Gastroesophageal sphincter (tissue), 3 donors: ENCODE results near the gene GRHL1.

ENCODE experiments used
- EP300 ChIP-seq: sonication (generic); formaldehyde crosslinking; IDR thresholded peaks from one replicate; pipeline ENCODE4 v1.6.1; 2017; ENCODE audit warnings: antibody characterized with exemption, mild to moderate bottlenecking
- POLR2A ChIP-seq, 2 donors: fragments of 450-650 bp; IDR thresholded peaks; one replicate each; pipeline ENCODE4 v1.6.1; 2017; ENCODE audit warnings: antibody characterized with exemption in 2 of 2, mild to moderate bottlenecking in 2 of 2, moderate library complexity in 1 of 2
- POLR2AphosphoS5 ChIP-seq: sonication (generic); formaldehyde crosslinking; IDR thresholded peaks from one replicate; pipeline ENCODE4 v1.6.1; 2017; ENCODE audit warnings: antibody characterized with exemption
- TF ChIP-seq, protein P1 (sequence below), 4 experiments: fragments of 200-600 bp in 2 of 4; fragments of 450-650 bp in 2 of 4; sonication (generic) in 1 of 4; IDR thresholded peaks; one replicate each; pipeline ENCODE4 v1.5.1; 2017 to 2019; ENCODE audit warnings: antibody characterized with exemption in 4 of 4, mild to moderate bottlenecking in 2 of 4, moderate library complexity in 2 of 4

DNA sequence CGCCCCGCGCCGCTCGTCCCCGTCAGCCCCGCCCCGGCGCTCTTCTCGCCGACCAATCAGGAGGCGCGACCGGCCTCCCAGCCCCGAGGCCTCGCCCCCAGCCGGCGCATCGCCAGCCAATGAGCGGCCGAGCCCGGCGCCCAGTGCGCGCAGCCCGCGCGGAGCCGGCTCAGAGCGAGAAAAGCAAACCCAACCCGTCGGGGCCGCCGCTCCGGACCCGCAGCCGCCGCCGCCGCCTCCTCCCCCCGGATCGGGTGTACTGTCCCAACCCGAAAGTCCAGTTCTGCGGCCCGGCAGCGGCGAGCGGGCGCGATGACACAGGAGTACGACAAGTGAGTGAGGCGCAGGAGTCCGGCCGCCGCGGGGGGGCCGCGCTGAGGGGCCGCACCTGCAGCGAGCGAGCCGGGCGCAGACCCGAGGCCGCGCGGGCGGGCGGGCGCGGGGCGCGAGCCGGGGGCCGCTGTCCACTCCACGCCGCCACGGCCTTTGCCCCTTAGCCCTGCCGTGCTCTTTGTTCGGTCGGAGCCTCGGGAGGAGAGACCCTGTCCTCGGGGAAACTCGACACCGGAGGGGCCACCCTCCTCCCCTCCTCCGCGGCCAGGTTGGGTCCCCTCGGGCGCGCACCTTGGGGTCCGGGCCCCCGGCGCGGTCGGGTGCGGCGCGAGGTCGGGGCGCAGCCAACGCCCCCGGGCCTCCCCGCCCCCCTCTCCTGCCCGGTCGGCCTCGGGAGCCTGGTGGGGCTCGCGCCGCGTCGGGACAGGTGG lies at the start of gene GRHL1:
- TF ChIP-seq, protein P1, sequence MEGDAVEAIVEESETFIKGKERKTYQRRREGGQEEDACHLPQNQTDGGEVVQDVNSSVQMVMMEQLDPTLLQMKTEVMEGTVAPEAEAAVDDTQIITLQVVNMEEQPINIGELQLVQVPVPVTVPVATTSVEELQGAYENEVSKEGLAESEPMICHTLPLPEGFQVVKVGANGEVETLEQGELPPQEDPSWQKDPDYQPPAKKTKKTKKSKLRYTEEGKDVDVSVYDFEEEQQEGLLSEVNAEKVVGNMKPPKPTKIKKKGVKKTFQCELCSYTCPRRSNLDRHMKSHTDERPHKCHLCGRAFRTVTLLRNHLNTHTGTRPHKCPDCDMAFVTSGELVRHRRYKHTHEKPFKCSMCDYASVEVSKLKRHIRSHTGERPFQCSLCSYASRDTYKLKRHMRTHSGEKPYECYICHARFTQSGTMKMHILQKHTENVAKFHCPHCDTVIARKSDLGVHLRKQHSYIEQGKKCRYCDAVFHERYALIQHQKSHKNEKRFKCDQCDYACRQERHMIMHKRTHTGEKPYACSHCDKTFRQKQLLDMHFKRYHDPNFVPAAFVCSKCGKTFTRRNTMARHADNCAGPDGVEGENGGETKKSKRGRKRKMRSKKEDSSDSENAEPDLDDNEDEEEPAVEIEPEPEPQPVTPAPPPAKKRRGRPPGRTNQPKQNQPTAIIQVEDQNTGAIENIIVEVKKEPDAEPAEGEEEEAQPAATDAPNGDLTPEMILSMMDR (IDR thresholded peaks at IDR 0.05), result no peak
- TF ChIP-seq POLR2A (IDR thresholded peaks at IDR 0.05) (no peak), EP300 (no peak), POLR2AphosphoS5 (peak; percentile 7)
